Thyroid gland (tissue), 4 donors: ENCODE data around the gene NKX3-2. TPM values are rescaled to one million over a fixed set of nuclear protein-coding genes. Genes with fewer than 3 reads are reported as not detected.
A peak's percentile ranks its signal among the peaks of the same experiment; 100 is the strongest.

Experiments
- DNase-seq, 2 donors: peaks; one replicate each; pipeline ENCODE4 v3.0.0-alpha.2; 2019
- H3K27ac ChIP-seq, 3 donors: fragments of 200-600 bp; sonication (generic); 1 replicate in 2 of 3; 2 replicates in 1 of 3; pipeline ENCODE4 v1.5.1; 2016 to 2019; ENCODE audit warnings: mild to moderate bottlenecking in 1 of 3, moderate library complexity in 1 of 3
- H3K27me3 ChIP-seq: fragments of 200-600 bp; sonication (generic); one replicate; pipeline ENCODE4 v1.5.1; 2019
- H3K36me3 ChIP-seq, 2 donors: fragments of 200-600 bp; sonication (generic); one replicate each; pipeline ENCODE4 v1.5.1; 2016 to 2019
- H3K4me1 ChIP-seq, 2 donors: fragments of 200-600 bp; sonication (generic); one replicate each; pipeline ENCODE4 v1.5.1; 2017 to 2019
- H3K4me3 ChIP-seq, 3 donors: fragments of 200-600 bp; sonication (generic); replicated peaks in 1 of 3; 1 replicate in 2 of 3; 2 replicates in 1 of 3; pipeline ENCODE4 v1.5.1; 2016; ENCODE audit warnings: mild to moderate bottlenecking in 1 of 3
- H3K9me3 ChIP-seq: fragments of 200-600 bp; sonication (generic); one replicate; pipeline ENCODE4 v1.5.1; 2017
- POLR2A ChIP-seq, 2 donors: fragments of 450-650 bp; IDR thresholded peaks; one replicate each; pipeline ENCODE4 v1.6.1; 2017; ENCODE audit warnings: antibody characterized with exemption in 2 of 2, mild to moderate bottlenecking in 2 of 2, moderate library complexity in 1 of 2
- WGBS, 2 donors: methylation state at CpG; one replicate each; pipeline ENCODE4 v1.1.5; 2017; 5-methylcytosine and 5-hydroxymethylcytosine counted together
- intact Hi-C: fragments of 100-400 bp; cut with DNase I; formaldehyde crosslinking; loops from one replicate; pipeline ENCODE4 v1.15.1; 2023
- total RNA-seq, 4 donors: library from RNA; depleted of rRNA; stranded (reverse); fragments of >200 nt; gene quantifications; one replicate each; pipeline ENCODE4 v1.2.3, GENCODE V29; 2016
- TF ChIP-seq, protein P1 (sequence below), 6 experiments: fragments of 200-600 bp in 3 of 6; fragments of 450-650 bp in 3 of 6; sonication (generic) in 3 of 6; IDR thresholded peaks; one replicate each; pipeline ENCODE4 v1.5.1; 2016 to 2019; ENCODE audit warnings: antibody characterized with exemption in 6 of 6, mild to moderate bottlenecking in 2 of 6, inconsistent platforms in 1 of 6, moderate library complexity in 1 of 6

NKX3-2 gene
- under 1 TPM; 0.29 to 0.81 (median 0.58) TPM for total RNA-seq

DNA sequence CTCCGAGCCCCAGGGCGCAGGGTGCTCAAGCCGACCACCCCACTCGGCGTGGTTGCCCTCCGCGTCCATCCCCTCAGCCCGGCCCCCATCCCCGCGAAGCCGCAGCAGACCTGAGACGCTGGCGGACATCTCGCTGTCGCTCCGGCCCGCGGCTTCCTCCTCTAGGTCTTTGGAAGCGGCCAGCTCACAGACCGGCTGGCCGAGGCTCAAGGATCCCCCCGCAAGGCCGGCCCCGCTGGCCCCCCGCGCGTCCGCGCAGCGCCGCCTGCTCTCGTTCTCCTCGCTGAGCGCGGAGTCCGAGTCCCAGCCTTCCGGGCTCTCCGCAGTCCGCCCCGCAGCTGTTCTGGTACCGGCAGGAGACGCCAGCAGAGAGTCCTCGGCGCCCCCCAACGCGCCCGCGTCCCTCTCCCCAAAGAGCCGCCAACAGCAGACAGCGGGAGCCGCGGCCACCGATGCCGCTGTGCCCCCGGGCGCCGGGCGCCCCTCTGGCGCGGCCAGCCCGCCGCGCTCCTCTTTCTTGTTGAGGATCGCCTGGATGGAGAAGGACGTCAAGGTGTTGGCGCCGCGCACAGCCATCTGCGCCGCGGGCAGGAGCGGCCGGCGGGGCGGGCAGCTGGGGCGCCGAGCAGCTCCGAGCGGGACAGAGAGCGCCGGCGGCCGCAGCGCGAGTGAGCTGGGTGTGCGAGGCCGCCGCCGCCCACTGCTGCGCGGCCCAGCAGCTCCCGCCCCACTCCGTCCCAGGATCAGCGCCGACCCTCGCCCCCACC lies at the start of gene NKX3-2:
NKX3-2 (minus strand) TSS at position 670 of the 767 bp plus-strand sequence; CDS start at position 576, 94 bp downstream.
- Histone ChIP-seq H3K4me1 (peaks cover 22 to 61% of the 10 kb centered on the region in 2 donors), H3K27me3 (peaks cover 75% of the 10 kb centered on the region), H3K27ac (no peak within 1 kb of the TSS), H3K9me3 (no peaks in the 10 kb centered on the region), H3K4me3 (peak within 1 kb of the TSS in 2 of 3 donors; percentile 13 to 44), H3K36me3 (no peaks in the 10 kb centered on the region)
- DNase-seq: no peak
- intact Hi-C loops: loop anchor here (10.0 kb wide), 1 partner anchor 809 kb away; no protein-coding TSS in a partner anchor
- WGBS, 2 donors: 3% methylated on average over 7 to 65 of the region's 96 CpGs
- TF ChIP-seq POLR2A (IDR thresholded peaks at IDR 0.05): no peak
- TF ChIP-seq, protein P1, sequence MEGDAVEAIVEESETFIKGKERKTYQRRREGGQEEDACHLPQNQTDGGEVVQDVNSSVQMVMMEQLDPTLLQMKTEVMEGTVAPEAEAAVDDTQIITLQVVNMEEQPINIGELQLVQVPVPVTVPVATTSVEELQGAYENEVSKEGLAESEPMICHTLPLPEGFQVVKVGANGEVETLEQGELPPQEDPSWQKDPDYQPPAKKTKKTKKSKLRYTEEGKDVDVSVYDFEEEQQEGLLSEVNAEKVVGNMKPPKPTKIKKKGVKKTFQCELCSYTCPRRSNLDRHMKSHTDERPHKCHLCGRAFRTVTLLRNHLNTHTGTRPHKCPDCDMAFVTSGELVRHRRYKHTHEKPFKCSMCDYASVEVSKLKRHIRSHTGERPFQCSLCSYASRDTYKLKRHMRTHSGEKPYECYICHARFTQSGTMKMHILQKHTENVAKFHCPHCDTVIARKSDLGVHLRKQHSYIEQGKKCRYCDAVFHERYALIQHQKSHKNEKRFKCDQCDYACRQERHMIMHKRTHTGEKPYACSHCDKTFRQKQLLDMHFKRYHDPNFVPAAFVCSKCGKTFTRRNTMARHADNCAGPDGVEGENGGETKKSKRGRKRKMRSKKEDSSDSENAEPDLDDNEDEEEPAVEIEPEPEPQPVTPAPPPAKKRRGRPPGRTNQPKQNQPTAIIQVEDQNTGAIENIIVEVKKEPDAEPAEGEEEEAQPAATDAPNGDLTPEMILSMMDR (IDR thresholded peaks at IDR 0.05): no peak

DNA sequence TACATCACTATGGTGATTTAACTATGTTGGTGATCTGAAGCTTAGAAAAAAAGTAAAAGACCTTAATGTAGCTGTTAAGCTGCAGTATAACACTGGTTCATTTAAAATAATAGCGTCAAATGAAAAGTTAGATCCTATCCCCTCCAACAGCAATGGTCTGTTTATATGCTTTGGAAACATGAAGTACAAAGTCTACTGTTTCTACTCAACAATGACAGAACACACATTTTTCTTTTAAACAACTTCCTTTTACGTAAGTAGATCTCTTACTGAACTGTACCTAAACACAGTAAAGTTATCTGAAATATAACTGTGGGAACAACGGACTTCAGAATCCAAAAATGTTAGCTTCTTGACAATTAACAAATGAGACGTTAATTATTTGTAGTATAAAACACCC lies 47.9 kb upstream of the NKX3-2 start:
- Histone ChIP-seq H3K4me1 (no peaks in the 10 kb centered on the region), H3K36me3 (peaks cover 38 to 39% of the 10 kb centered on the region in 2 donors), H3K27me3 (no peaks in the 10 kb centered on the region), H3K4me3 (no peak overlapping the region), H3K27ac (no peak overlapping the region), H3K9me3 (no peaks in the 10 kb centered on the region)
- intact Hi-C loops: no loop called here
- DNase-seq: no peak
- no peak for TF ChIP-seq POLR2A (IDR thresholded peaks at IDR 0.05)
- TF ChIP-seq, protein P1 (IDR thresholded peaks at IDR 0.05): no peak
- WGBS, 2 donors: 92 to 95% methylated on average over 4 of the region's 4 CpGs

DNA sequence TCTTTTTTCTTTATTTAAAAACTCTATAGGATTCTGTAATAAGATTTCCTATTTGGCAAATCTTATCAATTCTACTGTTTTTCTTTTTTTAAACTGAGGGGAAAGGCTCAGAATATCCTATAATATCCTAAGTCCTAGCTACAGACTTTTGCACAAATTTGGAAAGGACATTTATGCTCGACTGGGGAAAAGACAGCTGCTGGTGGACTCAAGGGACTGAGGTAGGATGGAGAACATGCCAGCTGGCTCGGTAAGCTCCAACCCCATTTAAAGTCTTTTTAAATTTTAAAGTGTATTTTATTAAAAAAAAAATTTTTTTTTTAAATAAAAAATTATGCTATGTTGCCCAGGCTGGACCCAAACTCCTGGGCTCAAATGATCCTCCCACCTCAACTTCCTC lies 46.5 kb upstream of the NKX3-2 start:
- Histone ChIP-seq H3K27me3 (no peaks in the 10 kb centered on the region), H3K27ac (no peak overlapping the region), H3K4me1 (no peaks in the 10 kb centered on the region), H3K9me3 (no peaks in the 10 kb centered on the region), H3K36me3 (peaks cover 40 to 48% of the 10 kb centered on the region in 2 donors), H3K4me3 (no peak overlapping the region)
- TF ChIP-seq POLR2A (IDR thresholded peaks at IDR 0.05): no peak
- TF ChIP-seq, protein P1 (IDR thresholded peaks at IDR 0.05): no peak
- WGBS, 2 donors: 81 to 84% methylated on average over 2 of the region's 2 CpGs
- no peak for DNase-seq
- intact Hi-C loops: no loop called here

DNA sequence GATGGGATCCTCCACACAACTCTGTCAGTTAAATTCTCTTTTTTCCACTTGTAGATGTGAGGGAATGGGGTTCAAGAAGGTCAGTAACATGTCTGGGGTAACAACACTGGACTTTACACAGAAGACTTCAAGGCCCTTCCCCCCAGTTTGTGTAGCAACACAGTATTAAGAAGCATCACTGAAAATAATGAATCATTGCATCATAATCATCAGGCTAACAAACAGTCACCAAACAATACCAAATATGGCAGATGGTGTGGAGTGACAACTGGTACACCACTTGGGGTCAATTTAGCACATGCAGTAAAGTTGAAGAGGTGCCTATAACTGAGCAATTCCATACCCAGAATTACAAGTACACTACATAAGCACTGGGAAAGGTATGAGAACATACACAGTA lies 44.6 kb upstream of the NKX3-2 start:
- DNase-seq: no peak
- intact Hi-C loops: no loop called here
- Histone ChIP-seq H3K4me3 (no peak overlapping the region), H3K27me3 (no peaks in the 10 kb centered on the region), H3K27ac (no peak overlapping the region), H3K36me3 (peaks cover 36 to 53% of the 10 kb centered on the region in 2 donors), H3K4me1 (no peaks in the 10 kb centered on the region), H3K9me3 (no peaks in the 10 kb centered on the region)
- no peak for TF ChIP-seq POLR2A (IDR thresholded peaks at IDR 0.05)
- TF ChIP-seq, protein P1 (IDR thresholded peaks at IDR 0.05): no peak

GRCh38 chr4:13584481-13584880 lies 40.2 kb upstream of the NKX3-2 start:
- peaks cover 45 to 73% of the 10 kb centered on the region in 2 donors for H3K36me3 ChIP-seq
- 94 to 95% methylated on average over 5 of the region's 5 CpGs for WGBS, 2 donors
- TF ChIP-seq, protein P1 (IDR thresholded peaks at IDR 0.05): no peak
- no peak for TF ChIP-seq POLR2A (IDR thresholded peaks at IDR 0.05)
- H3K4me1 ChIP-seq: no peaks in the 10 kb centered on the region
- H3K27ac ChIP-seq: no peak overlapping the region
- no peak for DNase-seq
- H3K27me3 ChIP-seq: no peaks in the 10 kb centered on the region
- intact Hi-C loops: no loop called here
- no peak overlapping the region for H3K4me3 ChIP-seq
- H3K9me3 ChIP-seq: no peaks in the 10 kb centered on the region
